HG03280 (cell line): ENCODE results near the gene SSH2.
"Not testable (repeated sequence)": the region's sequence is repeated elsewhere in the genome, so short reads cannot be mapped to it uniquely, and the experiment has no call there.

Experiments used
- ATAC-seq: cut with Tn5 transposase; IDR thresholded peaks from one replicate; pipeline ENCODE4 v1.9.1; 2021; ENCODE audit warnings: mild to moderate bottlenecking, moderate library complexity; ENCODE audit not compliant: unreplicated experiment

The SSH2 gene

DNA sequence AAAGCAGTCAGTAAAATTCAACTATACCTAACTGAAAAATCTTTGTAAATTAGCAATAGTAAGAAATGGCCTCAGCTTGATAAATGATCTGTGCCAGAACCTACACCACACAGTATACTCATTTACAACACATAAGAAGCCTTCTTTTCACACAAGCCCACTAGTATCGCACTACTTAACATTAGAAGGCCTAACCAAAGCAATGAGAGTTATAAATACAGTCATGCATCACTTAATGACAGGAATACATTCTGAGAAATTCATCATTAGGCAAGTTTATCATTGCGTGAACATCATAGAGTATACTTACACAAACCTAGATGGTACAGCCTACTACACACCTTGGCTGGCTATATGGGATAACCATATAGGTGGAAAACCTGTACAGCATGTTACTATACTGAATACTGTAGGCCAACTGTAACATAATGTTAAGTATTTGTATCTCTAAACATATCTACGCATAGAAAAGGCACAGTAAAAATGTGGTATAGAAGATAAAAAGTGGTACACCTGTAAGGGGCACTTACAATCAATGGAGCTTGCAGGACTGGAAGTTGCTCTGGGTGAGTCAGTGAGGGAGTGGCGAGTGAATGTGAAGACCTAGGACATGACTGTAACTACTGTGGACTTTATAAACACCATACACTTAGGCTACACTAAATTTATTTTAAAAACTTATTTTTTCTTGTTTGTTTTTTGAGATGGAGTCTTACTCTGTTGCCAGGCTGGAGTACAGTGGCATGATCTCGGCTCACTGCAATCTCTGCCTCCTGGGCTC is 180.8 kb downstream of the SSH2 start:
- no peak for ATAC-seq

DNA sequence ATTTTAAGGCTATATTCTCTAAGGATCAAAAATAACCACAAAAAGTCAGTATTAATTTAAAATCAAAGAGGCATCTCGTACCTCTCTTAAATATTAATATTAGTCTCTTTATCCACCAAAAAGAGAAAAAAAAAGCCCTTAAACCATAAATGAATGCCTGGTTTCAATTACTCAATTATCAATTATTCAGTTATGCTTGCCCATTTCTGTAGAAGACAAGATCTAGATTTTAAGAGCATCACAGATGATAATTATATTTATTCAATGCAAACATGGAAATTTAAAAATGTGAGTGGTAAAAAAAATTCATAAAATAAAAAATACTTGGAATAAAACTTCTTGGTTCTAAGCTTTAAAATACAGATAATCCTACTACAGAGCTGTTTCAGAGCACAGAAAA is 181.6 kb downstream of the SSH2 start:
- no peak for ATAC-seq

DNA sequence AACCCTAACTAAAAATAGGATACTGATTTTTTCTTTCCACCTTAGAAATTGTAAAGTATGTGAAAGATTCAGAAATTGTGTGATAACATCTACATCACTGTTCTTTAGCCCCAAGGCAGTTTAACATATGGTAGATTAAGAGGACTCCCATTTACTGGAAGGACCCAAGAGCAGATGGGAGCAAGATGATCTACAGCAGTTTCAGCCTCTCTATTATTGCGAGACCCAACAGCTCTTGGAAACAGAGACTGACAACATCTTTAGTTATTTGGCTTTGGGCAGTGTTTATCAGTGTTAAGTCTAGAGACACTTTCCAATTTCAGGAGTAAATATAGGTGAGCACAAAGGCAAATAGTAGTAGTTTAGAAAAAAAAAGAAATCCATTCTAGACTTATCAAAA is 182.4 kb downstream of the SSH2 start:
- ATAC-seq = no peak

DNA sequence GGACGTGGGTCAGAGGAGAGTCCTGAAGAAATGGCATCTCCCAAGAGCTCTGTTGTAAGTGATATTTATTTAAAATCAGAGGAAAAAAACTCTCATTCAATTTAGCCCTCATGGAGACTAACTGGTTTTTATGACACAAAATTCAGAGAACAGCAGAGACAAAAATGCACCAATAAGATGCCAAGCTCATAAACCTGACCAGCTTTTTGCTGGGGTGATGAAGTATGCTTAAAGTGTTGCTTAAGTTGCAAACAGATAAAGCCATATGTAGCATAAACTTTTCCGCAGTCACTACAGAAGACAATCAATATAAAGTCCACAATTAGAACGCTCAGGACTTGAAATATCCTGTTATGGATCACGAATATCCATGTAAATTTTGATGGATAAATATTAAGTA is 183.4 kb downstream of the SSH2 start:
- no peak for ATAC-seq

DNA sequence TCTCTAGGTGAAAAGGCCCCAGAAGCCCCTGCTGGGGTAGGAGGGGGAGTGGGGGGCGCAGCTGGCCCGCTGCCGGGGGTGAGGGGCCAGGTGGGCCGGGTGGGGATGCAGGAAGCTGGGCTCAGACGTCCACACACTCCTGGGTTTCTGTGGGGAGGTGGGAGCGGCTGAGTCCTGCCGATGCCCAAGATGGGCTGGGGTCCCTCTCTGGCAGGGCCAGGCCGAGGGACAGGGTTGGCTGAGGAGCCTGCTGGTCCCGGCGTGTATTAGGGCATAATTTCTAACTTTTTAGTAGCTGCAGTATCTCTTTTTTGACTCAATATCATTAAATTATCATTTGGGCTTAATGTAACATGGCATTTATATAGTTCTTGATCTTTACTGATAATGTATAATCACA is 185.9 kb downstream of the SSH2 start:
- ATAC-seq = no peak

DNA sequence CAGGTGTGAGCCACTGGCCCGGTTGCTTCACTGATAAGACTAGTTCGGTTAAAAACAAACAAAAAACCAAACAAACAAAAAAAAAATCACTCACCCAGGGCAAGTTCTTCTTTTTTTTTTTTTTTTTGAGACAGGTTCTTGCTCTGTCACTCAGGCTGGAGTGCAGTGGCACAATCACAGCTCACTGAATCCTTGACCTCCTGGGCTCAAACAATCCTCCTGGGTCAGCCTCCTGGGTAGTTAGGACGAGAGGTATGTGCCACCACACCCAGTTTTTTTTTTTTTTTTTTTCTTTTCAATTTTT is 187.9 kb downstream of the SSH2 start:
- ATAC-seq = no peak

DNA sequence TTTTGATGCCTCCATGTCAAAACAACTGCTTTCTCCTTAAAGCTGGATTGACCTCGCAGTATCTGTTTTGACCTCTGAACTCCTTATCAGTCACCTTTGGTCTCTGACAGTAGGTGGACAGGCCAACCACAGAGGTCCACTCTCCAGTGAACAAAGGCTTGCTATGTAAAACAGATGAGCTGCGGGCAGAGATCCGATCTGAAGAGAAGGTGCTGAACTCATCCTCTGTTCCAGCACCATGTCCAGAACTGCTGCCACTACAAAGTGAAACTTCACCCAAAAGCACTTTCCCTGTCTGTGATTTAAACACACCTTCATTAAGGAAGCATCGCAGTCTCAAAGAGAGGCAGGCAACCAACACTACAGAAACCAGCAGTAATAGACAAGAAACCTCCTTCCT is 190.0 kb downstream of the SSH2 start:
- ATAC-seq = no peak

DNA sequence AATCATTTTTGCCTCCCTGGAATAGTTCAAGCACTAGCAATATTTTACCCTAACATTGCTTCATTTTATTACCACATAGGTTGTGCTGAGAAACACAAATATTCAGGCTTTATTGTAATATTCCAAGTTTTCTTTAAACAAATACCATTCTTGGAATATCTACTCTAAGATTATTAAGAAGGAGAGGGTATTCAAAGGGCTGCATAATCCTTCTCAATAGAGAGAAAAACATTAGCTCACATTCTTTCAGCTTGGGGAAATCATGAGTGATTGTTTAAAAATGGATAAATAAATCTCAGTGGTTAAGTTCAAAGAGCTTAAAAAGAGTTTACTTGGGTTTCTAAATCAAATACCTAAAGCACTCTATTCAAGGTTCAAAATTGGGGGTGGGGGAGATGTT is 195.4 kb downstream of the SSH2 start:
- no peak for ATAC-seq

DNA sequence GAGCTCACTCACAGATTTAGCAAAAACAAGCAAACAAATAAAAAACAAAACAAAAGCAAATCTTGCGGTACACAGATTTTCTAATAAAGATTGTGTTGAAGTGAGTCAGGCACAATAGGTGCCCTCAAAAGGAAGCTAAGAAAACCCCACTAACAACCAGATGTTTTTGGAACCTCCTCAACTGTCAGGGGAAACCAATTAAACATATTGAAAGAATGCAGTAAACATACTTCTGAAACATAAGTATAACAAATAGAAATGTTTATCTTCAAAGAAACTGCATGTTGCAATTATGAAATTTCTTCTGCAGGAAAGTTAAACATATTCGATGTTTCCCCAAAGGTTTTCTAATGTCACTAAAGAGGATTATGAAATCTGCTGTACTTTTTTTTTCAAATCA is 196.9 kb downstream of the SSH2 start:
- ATAC-seq = no peak

DNA sequence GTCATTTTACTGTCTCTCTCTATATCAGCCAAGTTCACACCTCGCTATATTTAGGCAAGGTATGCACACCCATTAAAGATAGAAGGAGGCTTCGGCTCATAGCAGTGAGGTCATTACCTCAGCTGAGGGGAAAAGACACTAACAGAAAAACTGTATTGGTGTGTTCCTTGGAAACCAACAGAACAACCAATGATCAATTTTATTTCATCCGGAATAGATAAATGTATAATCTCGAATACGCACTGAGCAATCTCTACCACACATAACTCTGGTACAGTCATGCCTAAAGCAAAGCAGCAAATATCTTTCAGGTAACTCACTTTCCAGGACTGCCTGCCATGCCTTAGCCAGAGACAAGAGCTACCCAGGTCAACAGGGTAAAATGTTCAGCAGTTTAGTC is 197.4 kb downstream of the SSH2 start:
- ATAC-seq = no peak

DNA sequence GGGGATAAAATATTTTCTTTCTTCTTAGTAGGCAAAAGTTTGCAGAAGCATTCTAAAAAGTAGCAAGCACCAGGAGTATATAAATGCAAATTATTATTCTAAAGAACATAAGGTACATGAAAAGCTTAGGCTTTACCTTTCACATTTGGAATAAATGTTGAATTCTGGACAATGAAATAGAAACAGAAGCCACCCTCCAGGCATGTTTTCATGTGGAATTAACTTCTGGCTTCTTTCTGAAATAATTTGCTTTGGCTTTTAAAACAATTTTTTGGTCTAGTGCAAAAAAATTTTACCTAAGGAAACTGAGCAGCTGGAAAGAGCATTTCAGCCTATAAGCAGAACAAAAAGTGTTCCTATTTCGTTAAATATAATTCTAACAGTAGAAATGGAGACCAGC is 197.8 kb downstream of the SSH2 start:
- no peak for ATAC-seq

DNA sequence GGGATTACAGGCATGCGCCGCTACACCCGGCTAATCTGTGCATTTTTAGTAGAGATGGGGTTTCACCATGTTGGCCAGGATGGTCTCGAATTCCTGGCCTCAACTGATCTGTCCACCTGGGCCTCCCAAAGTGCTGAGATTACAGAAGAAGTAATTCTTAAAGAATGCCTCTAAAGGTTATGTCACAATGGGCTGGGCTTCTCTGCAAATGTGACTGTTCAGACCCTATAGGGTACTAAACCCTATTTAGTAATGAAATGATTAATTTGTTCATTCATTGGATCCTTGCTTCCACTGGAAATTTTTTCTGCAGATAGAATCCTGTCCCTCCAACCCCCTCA is 198.5 kb downstream of the SSH2 start:
- ATAC-seq = no peak

DNA sequence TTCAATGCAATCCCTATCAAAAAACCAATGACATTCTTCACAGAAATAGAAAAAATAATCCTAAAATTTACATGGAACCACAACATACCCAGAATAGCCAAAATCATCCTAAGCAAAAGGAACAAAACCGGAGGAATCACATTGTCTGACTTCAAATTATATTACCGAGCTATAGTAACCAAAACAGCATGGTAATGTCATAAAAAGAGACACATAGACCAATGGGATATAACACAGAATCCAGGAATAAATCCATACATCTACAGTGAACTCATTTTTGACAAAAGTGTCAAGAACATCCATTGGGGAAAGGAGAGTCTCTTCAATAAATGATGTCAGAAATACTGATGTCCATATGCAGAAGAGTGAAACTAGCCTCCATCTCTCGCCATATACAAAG is 201.5 kb downstream of the SSH2 start:
- no peak for ATAC-seq

DNA sequence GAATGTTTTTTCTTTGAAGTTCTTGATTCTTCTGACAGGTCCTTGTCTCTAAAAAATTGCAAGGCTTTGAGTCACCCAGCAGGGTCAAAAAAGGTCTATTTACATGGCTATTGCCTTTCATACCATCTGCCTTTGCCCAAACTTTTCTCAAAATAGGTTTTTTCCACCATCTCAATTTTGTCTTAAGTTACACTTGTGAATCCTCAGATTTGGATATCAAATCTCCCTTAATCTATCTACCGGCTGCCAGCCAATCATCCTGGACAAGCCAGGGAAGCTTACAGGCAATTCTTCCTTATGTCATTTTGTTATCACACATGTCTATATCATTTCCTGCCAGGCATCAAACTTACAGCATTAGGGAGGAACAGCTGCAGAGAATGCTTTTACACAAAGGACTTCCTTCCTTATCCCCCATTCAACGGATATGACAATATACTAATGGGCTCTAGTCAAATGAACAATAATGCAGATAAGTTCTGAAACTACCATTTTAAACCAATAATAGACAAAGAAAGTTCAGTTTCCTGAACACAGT is 203.2 kb downstream of the SSH2 start:
- ATAC-seq = no peak

DNA sequence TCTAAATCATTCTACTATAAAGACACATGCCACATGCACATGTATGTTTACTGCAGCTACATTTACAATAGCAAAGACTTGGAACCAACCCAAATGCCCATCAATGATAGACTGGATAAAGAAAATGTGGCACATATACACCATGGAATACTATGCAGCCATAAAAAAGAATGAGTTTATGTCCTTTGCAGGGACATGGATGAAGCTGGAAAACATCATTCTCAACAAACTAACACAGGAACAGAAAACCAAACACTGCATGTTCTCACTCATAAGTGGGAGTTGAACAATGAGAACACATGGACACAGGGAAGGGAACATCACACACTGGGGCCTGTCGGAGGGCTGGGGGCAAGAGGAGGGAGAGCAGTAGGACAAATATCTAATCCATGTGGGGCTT is 204.6 kb downstream of the SSH2 start:
- ATAC-seq = not testable (repeated sequence)

DNA sequence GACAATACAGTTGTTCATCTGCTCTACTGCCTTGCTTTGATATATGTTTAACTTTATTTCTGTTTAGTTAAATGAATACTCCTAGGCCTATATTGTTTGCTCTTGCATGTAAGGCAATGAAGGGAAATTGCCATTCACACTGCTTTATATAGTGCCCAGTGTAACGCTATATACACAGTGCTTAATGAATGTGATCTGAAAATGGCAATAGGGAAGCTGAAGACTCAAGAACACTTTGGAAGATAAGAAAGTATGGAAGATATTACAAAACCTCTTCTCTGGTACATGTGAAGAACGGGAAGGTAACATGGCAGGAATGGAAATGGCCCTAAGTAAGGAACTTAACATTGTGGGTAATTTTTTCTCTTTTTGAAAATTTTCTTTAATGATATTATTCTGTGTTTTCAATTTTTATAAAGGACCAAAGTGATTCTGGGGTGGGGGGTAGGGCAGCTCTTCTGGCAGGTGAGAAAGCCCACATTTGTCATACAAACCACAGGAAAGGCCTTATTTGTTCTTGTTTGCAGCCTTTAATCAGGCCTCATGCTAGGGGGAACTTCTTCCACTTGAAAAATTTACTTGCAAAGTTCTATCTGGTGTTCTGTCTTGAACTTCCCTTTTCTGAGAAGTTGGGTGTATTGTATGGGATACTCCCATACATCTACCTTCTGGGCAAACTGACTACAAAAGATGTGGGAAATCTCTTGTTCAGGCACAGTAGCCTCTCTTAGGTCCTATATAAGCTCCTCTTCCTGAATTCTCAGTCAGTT is 206.6 kb downstream of the SSH2 start:
- no peak for ATAC-seq

DNA sequence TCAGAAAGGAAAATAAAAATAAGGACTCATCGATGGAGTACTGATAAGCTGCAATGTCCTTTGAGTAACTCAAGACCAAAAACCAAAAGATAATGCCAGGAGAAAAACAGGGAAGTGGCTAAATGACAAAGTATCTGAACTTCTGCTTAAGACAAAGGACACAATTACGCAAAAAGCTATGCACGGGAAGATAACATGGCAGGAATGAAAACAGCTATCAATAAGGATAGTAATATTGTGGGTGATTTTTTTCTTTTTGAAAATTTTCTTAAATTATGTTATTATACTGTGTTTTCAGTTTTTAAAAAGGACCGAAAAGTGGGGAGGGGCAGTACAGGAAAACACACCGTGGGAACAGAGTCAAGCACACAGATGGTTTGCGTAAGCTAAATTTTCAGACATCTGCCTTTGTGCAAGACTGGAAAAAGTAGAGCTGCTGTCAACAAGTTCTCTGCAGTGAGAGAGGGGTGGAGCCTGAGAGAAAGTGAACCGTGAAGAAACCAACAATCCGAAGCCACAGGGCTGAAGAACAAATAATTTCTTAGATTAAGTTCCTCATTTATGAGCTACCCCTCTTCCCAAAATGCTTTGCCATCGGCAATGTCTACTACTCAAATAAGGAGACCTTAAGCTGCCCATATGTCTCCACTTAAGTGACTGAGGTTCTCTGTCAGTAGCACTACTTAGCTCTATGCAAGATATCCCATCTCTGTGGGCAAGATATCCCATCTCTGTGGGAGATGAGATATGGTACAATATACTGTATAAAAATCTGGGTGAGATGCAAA is 207.4 kb downstream of the SSH2 start:
- peak; percentile 75 for ATAC-seq

DNA sequence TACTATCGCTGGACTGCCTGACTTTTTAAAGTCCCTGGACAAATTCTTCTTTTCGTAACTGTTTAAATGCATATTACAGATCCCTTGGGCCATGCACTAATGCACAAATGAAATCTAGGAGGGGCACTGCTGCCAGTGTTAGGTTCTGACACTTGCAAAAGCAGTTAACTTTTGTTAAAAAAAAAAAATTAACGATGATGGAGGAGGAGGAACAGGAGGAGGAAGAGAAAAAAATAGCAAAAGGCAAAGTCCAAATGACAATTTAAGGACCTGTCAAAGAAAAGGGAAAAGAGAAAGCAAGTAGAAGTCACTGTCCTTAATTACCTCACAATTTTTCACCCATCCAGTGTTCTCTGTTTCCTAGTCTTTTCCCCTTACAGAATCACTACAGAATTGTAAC is 209.5 kb downstream of the SSH2 start:
- no peak for ATAC-seq

DNA sequence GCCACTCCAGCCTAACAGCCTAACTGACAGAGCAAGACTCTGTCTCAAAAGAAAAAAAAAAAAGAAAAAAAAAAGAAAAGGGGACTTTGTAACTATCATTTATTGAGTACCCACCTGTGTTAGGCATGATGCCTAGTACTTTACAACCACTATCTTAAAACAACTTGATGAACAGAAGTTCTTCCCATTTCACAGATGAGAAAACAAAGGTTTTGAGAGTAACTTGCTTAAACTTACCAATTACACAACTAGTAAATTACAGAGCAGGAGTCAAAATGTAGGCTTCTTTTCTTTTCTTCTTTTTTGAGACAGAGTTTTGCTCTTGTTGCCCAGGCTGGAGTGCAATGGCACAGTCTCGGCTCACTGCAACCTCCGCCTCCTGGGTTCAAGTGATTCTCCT is 210.6 kb downstream of the SSH2 start:
- no peak for ATAC-seq

DNA sequence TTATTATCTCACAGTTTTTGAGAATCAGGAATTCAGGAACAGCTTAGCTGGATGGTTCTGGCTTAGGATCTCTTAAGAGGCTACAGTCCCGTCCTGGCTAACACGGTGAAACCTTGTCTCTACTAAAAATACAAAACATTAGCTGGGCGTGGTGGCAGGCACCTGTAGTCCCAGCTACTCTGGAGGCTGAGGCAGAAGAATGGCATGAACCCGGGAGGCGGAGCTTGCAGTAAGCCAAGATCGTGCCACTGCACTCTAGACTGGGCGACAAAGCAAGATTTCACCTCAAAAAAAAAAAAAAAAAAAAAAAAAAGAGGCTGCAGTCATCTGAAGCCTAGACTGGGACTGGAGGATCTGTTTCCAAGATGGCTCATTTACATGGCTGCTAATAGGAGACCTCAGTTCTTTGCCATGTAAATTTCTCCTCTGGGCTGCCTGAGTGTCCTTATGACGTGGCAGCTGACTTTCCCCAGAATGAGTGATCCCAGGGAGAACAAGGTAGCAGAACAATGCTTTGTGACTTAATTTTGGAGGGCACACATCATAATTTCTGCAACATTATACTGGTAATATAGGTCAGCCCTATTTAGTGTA is 211.5 kb downstream of the SSH2 start:
- no peak for ATAC-seq

DNA sequence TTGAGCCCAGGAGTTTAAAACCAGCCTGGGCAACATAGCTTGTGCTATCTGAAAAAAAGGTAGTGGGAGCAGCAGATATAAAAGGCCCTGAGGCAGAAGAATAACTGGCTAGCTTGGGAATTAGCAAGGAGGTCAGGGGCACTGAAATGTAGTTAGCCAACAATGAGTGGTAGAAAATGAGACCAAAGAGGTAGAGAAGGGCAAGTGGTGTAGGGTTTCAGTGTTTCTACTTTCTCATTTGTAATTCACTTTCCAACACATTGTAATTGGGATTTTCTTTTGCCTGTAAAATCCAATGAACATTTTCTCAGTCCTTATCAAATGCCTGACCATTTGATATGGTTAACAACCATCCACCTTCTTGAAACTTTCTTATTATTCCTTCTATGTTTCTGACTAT is 212.2 kb downstream of the SSH2 start:
- no peak for ATAC-seq
